Suprapubic skin (tissue), 4 donors: ENCODE results near the gene SMAD1.

Source experiments
- EP300 ChIP-seq: sonication (generic); formaldehyde crosslinking; IDR thresholded peaks from one replicate; pipeline ENCODE4 v1.6.1; 2017; ENCODE audit warnings: antibody characterized with exemption
- POLR2A ChIP-seq, 2 donors: fragments of 450-650 bp; IDR thresholded peaks; one replicate each; pipeline ENCODE4 v1.6.1; 2017; ENCODE audit warnings: antibody characterized with exemption in 2 of 2, mild to moderate bottlenecking in 2 of 2, moderate library complexity in 2 of 2
- POLR2AphosphoS5 ChIP-seq, 3 donors: sonication (generic); formaldehyde crosslinking; IDR thresholded peaks; one replicate each; pipeline ENCODE4 v1.6.1; 2017; ENCODE audit warnings: antibody characterized with exemption in 3 of 3
- TF ChIP-seq, protein P1 (sequence below), 2 donors: fragments of 200-600 bp in 1 of 2; fragments of 450-650 bp in 1 of 2; sonication (generic) in 1 of 2; IDR thresholded peaks; one replicate each; pipeline ENCODE4 v1.5.1; 2016 to 2019; ENCODE audit warnings: antibody characterized with exemption in 2 of 2, mild to moderate bottlenecking in 1 of 2, moderate library complexity in 1 of 2

DNA sequence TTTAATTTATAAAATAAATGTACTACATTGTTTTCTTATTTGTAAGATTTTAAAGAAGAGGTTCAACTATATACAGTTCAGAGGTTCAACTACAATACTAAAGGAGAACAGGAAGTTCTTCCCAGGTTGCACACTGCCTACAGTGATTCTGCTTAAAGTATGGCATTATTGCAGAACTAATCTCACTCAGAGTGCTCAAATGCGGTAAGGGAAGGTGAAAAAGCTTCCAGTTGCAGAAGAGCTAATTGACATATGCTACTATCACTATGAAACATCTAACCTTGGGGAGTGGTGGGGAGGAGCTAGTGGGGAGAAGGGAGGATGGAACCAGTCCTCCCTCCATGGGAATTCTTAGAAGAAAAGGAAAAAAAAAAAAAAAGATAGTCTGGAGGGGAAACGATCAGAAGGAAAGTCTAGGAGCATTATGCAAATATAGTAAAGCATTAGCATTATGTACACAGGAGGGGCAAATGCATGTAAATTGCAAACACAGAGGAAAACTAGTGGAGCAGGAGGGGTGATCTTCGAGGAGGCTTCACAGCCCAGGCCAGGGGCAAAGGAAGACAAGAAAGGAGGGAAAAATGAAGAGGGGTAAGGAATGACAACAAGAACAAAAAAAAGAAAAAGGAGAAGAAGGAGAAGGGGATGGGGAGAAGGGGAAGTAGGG lies 105.6 kb downstream of the SMAD1 start:
- TF ChIP-seq, protein P1, sequence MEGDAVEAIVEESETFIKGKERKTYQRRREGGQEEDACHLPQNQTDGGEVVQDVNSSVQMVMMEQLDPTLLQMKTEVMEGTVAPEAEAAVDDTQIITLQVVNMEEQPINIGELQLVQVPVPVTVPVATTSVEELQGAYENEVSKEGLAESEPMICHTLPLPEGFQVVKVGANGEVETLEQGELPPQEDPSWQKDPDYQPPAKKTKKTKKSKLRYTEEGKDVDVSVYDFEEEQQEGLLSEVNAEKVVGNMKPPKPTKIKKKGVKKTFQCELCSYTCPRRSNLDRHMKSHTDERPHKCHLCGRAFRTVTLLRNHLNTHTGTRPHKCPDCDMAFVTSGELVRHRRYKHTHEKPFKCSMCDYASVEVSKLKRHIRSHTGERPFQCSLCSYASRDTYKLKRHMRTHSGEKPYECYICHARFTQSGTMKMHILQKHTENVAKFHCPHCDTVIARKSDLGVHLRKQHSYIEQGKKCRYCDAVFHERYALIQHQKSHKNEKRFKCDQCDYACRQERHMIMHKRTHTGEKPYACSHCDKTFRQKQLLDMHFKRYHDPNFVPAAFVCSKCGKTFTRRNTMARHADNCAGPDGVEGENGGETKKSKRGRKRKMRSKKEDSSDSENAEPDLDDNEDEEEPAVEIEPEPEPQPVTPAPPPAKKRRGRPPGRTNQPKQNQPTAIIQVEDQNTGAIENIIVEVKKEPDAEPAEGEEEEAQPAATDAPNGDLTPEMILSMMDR (IDR thresholded peaks at IDR 0.05), result no peak
- TF ChIP-seq POLR2A (IDR thresholded peaks at IDR 0.05) (no peak), EP300 (no peak), POLR2AphosphoS5 (IDR thresholded peaks at IDR 0.05) (no peak)
